ENCODE results near the gene PFN3.

Gene PFN3

GRCh38 chr5:177437623-177438022 lies 37.2 kb upstream of the PFN3 start:
- no peak for DNase-seq

DNA sequence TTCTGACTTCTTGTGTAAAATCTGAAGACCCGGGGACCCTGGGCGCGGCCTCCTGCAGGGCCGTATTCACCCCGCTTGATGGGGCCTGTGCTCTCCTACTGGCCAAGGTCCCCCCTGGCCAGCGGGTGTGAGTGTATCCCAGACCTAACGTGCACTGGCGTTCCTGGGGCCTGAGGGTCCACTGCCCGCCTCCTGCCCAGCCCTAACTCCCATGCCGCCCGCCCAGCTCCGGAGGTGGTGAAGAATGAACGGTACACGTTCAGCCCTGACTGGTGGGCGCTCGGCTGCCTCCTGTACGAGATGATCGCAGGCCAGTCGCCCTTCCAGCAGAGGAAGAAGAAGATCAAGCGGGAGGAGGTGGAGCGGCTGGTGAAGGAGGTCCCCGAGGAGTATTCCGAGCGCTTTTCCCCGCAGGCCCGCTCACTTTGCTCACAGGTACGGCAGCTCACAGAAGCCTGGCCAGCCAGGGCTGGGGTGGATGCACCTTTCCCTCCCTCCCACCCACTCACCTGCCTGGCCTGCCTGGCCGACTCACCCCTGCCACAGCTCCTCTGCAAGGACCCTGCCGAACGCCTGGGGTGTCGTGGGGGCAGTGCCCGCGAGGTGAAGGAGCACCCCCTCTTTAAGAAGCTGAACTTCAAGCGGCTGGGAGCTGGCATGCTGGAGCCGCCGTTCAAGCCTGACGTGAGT lies 35.5 kb upstream of the PFN3 start:
- no peak for DNase-seq

- DNase-seq, result no peak
Observed at GRCh38 chr5:177434942-177435738, 34.7 kb upstream of the PFN3 start.

GRCh38 chr5:177434437-177434836 lies 34.0 kb upstream of the PFN3 start:
- DNase-seq, result no peak

GRCh38 chr5:177433658-177434217 lies 33.3 kb upstream of the PFN3 start:
- no peak for DNase-seq

- DNase-seq, result no peak
Observed at GRCh38 chr5:177432839-177433657, 32.6 kb upstream of the PFN3 start.

GRCh38 chr5:177432143-177432838 lies 31.8 kb upstream of the PFN3 start:
- DNase-seq, result no peak

DNA sequence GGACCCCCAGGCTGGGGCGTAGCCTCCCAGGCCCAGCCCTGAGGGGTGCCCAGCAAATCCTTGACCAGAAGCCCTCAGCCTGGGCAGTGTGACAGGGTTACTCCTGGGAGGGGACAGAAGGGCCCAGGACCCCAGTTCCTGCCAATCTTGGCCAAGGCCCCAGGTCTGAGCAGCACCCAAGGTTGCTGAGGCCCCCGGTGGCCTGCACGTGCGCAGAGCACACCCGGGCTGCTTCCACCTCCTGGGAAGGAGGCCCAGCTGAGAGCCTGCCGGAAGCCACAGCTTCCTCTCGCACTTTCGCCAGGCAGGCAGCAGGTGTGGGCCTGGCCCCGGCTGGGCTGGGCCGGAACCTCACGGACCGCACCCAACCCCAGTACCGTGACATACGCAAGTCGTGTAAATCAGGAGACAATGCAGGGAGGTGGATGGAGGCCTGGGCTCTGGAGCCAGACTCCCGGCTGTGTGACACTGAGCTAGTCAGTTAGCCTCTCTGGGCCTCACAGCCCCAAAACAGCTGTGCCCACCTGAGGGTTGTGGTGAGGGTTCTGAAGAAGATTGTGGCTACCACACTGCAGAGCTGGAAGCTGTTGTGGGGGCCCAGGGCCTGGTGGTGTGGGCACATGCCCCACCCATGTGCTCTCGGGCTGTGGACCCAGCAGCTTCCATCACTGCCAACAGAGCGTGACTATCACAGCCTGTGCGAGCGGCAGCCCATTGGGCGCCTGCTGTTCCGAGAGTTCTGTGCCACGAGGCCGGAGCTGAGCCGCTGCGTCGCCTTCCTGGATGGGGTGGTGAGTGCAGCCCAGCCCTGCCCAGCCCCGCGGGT lies 31.1 kb upstream of the PFN3 start:
- no peak for DNase-seq

- no peak for DNase-seq
Observed at GRCh38 chr5:177430972-177431316, 30.5 kb upstream of the PFN3 start.

GRCh38 chr5:177430140-177430951 lies 29.9 kb upstream of the PFN3 start:
- DNase-seq, result no peak

GRCh38 chr5:177429248-177430040 lies 29.0 kb upstream of the PFN3 start:
- no peak for DNase-seq

GRCh38 chr5:177428574-177429217 lies 28.2 kb upstream of the PFN3 start:
- no peak for DNase-seq

- no peak for DNase-seq
Observed at GRCh38 chr5:177427919-177428573, 27.6 kb upstream of the PFN3 start.

GRCh38 chr5:177427211-177427822 lies 26.9 kb upstream of the PFN3 start:
- peak; percentile 65 for DNase-seq

- peak; percentile 82 for DNase-seq
Observed at GRCh38 chr5:177426566-177427210, 26.2 kb upstream of the PFN3 start, which contains the start of gene GRK6. TSS of gene GRK6 (plus strand) at chr5:177426676. CDS start at chr5:177426846, 170 bp downstream.

DNA sequence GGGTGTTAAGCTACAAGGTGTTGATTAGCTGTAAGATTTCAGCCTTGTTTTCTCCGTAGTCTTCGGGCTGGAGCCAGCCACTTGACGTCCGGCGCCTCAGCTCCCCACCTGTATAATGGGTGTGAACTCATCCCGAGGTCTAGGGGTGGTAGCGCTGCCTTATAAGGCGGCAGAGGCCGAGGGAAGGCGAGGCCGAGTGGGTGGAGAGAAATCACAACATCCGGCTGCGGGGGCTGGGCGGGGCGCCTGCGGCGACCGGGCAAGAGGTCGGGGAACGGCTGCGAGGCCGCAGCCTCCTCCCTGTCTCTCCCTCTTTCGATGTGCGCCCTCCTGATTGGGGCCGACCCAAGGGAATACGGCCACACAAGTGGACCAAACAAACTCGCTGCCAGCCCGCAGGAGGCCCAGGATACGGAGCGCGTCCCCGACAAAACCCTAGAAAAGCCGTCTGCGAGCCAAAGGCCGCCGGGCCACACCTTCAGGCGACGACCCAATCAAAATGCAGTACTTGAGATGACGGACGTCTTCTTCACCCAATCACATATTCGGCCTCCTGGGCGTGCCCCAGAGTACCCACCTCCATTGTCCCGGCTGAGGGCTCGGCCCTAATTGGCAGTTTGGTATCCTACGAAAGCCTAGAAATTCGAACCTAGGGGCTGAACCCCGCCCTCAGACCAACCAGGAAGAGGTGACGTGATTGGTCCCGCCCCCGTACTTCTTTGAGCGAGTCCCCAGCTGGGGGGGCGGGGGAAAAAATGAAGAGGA lies 25.5 kb upstream of the PFN3 start:
- peak; percentile 100 for DNase-seq

DNA sequence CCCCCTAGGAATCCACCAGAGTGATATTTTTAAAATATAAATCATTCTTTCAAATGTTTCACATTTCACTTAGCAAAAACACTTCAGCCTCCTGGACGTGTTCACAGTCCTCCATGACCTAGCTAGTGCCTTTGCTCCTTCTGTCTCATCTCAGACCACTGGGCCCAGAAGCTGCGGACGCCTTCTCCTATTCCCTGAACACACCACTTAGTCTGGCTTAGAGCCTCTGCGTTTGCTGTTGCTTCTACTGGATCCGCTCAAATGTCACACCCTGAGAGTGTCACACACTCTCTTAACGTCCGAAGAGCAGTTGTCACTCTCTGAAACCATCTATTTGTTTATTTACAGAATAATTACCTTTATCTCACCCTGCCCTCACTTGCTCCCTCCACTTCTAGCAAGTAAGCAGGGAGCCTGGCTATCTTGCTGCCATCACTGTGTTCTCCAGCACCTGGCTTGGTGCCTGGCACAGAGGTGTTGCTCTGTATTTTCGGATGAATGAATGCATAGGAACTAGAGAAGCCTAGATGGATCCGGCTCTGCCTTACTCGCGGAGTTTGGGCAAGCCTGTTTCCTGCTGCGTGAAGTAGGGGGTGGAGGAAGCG lies 24.8 kb upstream of the PFN3 start:
- DNase-seq, result no peak
